ENCODE data around the gene MRI1. TPM values are rescaled to one million over a fixed set of nuclear protein-coding genes. Genes with fewer than 3 reads are reported as not detected.

MRI1 gene
- total and polyA plus RNA-seq, 2 of the 4 experiments (the other 2 are of a cell fraction) = 26.7 to 37.6 TPM

- ChIA-PET POLR2A (ENCODE audit: unreplicated experiment) (no interaction called here), CTCF (no interaction called here)
- Histone ChIP-seq H2BK120ac (ENCODE audit: low read depth, low read length) (no peak overlapping the region), H3K27me3 (ENCODE audit: control insufficient read depth, insufficient read depth, low read length) (no peaks in the 10 kb centered on the region), H2BK5ac (ENCODE audit: low read depth, low read length, poor library complexity, severe bottlenecking) (no peak overlapping the region), H3K36me3 (ENCODE audit: control insufficient read depth, insufficient read depth, low read length) (0 out of 2 replicates have a peak, but pooled peaks cover 2% of the 10 kb centered on the region), H3K9ac (ENCODE audit: low read depth, low read length) (no peak overlapping the region), H2AK5ac (ENCODE audit: low read depth, low read length) (no peak overlapping the region), H3K9me3 (ENCODE audit: control insufficient read depth, insufficient read depth, low read length) (no peaks in the 10 kb centered on the region), H2AFZ (replicated peaks; ENCODE audit: low read length, poor library complexity) (no peak overlapping the region), H2BK20ac (ENCODE audit: low read depth, low read length) (no peak overlapping the region), H3K56ac (ENCODE audit: extremely low read depth, insufficient read depth, low read length) (no peak overlapping the region), H3K9me1 (ENCODE audit: insufficient read depth, low read length) (peaks cover 4% of the 10 kb centered on the region; the same call in 1 of the 2 replicates), H3K4me1 (ENCODE audit: control insufficient read depth, insufficient read depth, low read length) (peaks cover 4% of the 10 kb centered on the region; the same call in 1 of the 2 replicates), H3K4me2 (ENCODE audit: low read depth, low read length) (no peak overlapping the region), H3K4me3 (ENCODE audit: insufficient read depth, low read depth, low read length) (no peak overlapping the region), H4K20me1 (ENCODE audit: insufficient read depth, low read length) (no peaks in the 10 kb centered on the region), H4K5ac (ENCODE audit: low read depth, low read length) (no peak overlapping the region), H2BK15ac (ENCODE audit: low read depth, low read length) (no peak overlapping the region), H3K4ac (ENCODE audit: low read depth, low read length) (no peak overlapping the region), H3K14ac (replicated peaks; ENCODE audit: low read depth, low read length) (no peak overlapping the region), H3K27ac (ENCODE audit: insufficient read depth, low read length) (no peak overlapping the region), H3K23ac (ENCODE audit: low read depth, low read length) (no peak overlapping the region), H4K91ac (ENCODE audit: insufficient read depth, low read depth, low read length) (no peak overlapping the region), H2AK9ac (replicated peaks; ENCODE audit: low read depth, low read length, poor library complexity) (no peak overlapping the region), H4K8ac (ENCODE audit: low read depth in 2 of 2, low read length in 2 of 2) (no peak overlapping the region), H3K18ac (ENCODE audit: low read depth, low read length) (no peak overlapping the region), H3K79me1 (ENCODE audit: low read depth in 1 of 2, low read length in 2 of 2) (no peaks in the 10 kb centered on the region; a peak in 2 of 4 replicates)
- DNase-seq = no peak
- ATAC-seq (ENCODE audit: low read depth) = no peak
- TF ChIP-seq CTCF (conservative IDR thresholded peaks at IDR 0.05; ENCODE audit: low read depth, low read length) = no peak
- no peak for TF ChIP-seq POLR2A (IDR thresholded peaks at IDR 0.05; ENCODE audit: low read depth, low read length)
- no peak for TF ChIP-seq RCOR1 (IDR thresholded peaks at IDR 0.05; ENCODE audit: insufficient replicate concordance, low read length)
- TF ChIP-seq NFE2L2 (IDR thresholded peaks at IDR 0.05; ENCODE audit: low read depth, low read length) = no peak
- TF ChIP-seq RAD21 (IDR thresholded peaks at IDR 0.05; ENCODE audit: low read length) = no peak
- no peak for TF ChIP-seq ELK1 (IDR thresholded peaks at IDR 0.05; ENCODE audit: borderline replicate concordance, low read depth, low read length)
- TF ChIP-seq BHLHE40 (IDR thresholded peaks at IDR 0.05; ENCODE audit: low read depth, low read length) = no peak
- TF ChIP-seq MAFK (IDR thresholded peaks at IDR 0.05; ENCODE audit: low read depth, low read length) = no peak
- TF ChIP-seq CHD1 (IDR thresholded peaks at IDR 0.05; ENCODE audit: low read depth, low read length) = no peak
- no peak for TF ChIP-seq CEBPB (IDR thresholded peaks at IDR 0.05; ENCODE audit: low read depth, low read length)
- TF ChIP-seq RFX5 (IDR thresholded peaks at IDR 0.05; ENCODE audit: low read depth, low read length) = no peak
- TF ChIP-seq FOS (IDR thresholded peaks at IDR 0.05; ENCODE audit: low read depth, low read length) = no peak
- no peak for TF ChIP-seq USF2 (IDR thresholded peaks at IDR 0.05; ENCODE audit: low read depth, low read length)
- WGBS, 2 experiments (ENCODE audit: extremely low coverage in 2 of 2, insufficient read length in 1 of 2) = 80% methylated on average over 2 of the region's 2 CpGs; no CpG with 5 or more reads in 1 of the 2 experiments
- dilution Hi-C loops (cut with HindIII; ENCODE audit: low sequenced_read_pairs, unreplicated experiment) (no loop called here), intact Hi-C loops (cut with micrococcal nuclease) (no loop called here), in situ Hi-C loops (cut with MboI; ENCODE audit: low sequenced_read_pairs) (loop anchor here (25.0 kb wide), 1 partner anchor 755 kb away; the partner anchor contains the start of gene NFIX)
- BruUV-seq (replicated peaks) = no TSS peak
These were observed 22.4 kb upstream of the MRI1 start for GRCh38 chr19:13741893-13742292.

Measured in IMR-90 (cell line).